NCI-H2081 (cell line): Measurements from ENCODE around the gene TMEM164.

ENCODE experiments used
- DNase-seq, 2 experiments: peaks; one replicate each; lab custom pipeline; 2025; lab: John Stamatoyannopoulos, UW

TMEM164 gene

DNA sequence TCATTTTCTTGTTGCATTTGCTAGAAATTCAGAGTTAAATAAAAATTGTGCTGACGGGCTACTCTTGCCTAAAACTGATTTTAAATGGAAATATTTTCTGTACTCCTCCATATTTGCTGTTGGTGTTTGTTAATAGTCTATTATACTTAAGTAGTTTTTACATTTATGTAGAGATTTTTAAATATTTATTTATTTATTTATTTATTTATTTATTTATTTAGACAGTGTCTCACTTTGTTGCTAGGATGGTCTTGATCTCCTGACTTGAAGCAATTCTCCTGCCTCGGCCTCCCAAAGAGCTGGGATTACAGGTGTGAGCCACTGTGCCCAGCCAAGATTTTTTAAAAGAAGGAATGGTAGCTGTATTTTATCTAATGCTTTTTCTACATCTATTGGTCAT, 68.1 kb downstream of the TMEM164 start:
- DNase-seq = no peak

DNA sequence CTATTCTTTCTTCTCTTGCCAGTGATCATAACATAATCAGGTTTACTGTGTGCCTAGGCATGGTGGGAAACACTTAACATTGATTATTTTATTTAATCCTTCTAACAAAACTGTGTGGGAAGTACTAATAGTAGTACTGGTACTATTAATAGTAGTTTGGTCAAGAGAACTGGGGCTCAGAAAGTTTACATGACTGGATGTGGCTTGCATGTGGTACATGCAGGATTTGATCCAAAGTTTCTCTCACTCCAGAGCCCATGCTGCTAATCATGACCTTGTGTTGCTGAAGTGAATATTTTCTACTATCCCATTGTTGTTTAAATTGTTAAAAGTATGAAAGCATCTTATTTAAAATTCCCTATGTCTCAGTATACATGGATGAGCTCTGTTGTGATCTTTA, 78.4 kb downstream of the TMEM164 start:
- no peak for DNase-seq

DNA sequence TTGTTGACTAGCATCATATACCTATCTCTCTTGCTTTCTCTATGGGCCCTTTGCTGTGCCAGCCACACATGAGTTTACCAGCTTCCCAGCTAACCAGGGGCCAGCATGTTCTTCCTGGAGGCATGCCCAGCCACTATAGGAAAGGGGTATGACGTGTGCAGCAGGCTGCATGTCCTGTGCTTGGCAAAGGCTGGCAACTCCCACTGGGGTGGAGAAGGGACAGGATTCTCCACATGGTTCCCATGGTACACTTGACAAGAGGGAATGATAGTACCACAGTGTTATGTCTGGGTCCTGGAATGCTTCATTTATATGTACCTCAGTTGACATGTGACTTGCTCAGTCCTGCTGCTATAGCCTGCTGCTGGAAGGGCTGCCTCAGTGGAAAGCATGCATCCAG, 78.8 kb downstream of the TMEM164 start:
- no peak for DNase-seq

- DNase-seq = peak in 1 of 2 experiments; percentile 13
These were observed 79.2 kb downstream of the TMEM164 start for GRCh38 chrX:110082161-110082560.

GRCh38 chrX:110086162-110086915, 83.4 kb downstream of the TMEM164 start:
- DNase-seq = peak in 1 of 2 experiments; percentile 50

GRCh38 chrX:110086916-110087484, 84.1 kb downstream of the TMEM164 start:
- no peak for DNase-seq

DNA sequence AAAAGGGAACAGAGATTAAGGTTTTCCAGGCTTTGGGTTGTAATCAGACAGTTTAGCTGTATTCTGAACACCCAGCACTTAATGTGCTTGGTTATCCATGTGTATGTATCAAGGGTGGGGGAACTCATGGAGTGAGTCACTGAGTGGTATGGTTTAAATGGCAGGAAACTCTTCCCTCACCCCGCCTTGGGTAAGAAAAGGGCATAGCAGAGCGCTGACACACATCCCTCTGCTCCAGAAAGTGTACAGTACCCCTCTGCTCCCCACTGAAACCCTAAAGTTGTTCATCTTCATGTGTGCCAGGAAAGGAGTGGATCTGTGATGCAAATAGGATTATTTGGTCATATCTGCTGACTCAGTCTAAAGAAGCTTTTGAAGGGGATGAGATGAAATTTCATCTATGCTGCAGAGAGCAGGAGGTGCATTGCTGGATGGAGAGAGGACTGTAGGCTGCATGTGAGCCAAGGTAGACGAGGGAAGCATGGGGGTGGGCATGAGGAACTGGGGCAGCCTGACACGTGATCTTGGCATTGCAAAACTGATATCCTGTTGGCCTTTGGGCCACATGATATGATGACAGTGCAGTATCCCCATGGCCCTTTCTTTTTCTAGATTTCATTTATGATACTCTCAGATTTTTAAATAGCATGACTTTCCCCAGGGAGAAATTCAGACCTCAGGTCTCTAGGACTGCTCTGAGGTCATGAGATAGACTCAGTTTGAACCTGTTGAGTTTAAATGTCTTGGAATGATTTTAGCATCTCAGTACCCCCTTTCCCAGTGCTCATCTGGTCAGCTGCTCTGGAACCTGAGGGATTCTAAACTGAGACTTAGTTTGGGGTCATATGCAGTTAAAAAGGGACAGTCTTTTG, 84.8 kb downstream of the TMEM164 start:
- no peak for DNase-seq

- no peak for DNase-seq
These were observed 86.9 kb downstream of the TMEM164 start for GRCh38 chrX:110089656-110090403.

DNA sequence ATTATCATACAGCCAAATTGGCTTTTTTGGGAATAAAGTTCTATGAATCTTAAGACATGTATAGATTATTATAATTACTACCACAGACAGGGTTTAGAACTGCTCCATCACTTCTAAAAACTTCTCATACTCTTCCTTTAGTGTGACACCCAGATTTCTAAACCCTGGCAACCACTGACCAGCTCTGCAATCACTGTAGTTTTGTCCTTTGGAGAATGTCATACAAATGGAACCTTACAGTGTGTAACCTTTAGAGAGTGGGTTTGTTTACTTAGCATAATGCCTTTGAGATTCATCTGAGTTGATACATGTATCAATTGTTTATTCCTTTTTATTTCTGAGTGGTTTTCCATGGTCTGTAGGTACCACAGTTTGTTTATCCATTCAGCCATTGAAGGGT, 95.0 kb downstream of the TMEM164 start:
- peak; percentile 8 to 29 for DNase-seq

DNA sequence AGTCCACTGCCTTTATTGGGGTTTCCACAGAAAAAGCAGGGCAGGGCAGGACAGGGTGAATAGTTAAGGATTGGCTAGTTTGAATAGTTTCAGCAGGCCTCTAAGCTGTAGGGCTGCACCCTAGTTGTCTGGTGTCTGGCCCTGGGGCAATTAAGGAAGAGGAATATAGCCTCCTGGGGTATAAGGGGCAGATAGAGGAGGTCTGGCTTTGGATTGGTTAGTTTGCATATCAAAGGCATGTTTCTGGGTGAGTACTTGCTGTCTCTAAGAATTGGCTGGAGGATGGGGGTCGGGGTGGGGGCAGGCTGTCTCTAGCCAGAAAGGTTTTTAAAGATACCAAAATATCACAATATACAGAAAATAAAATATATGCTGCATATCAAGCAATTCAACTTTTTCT, 100.4 kb downstream of the TMEM164 start:
- DNase-seq = no peak

DNA sequence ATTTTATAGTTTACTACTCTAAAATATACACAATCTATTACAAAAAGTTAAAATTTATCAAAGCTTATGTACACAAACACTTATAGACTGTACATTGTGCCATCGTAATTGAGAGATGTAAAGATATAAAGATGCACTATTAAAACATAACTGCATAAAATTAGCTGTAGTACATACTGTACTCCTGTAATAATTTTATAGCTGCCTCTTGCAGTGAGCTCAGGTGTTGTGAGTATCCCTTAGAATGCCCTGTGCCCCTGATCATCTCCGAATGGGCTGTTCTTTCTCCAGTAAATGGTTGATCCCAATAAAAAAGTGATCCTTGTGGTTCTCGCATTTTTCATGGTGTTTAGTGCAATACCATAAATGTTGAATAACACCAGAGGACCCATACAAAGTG, 101.2 kb downstream of the TMEM164 start:
- DNase-seq = no peak

- DNase-seq = peak; percentile 39 to 61
These were observed 105.5 kb downstream of the TMEM164 start for GRCh38 chrX:110108381-110108821.

- DNase-seq = no peak
These were observed 111.4 kb downstream of the TMEM164 start for GRCh38 chrX:110114260-110114776.

- no peak for DNase-seq
These were observed 113.4 kb downstream of the TMEM164 start for GRCh38 chrX:110116066-110116980.

DNA sequence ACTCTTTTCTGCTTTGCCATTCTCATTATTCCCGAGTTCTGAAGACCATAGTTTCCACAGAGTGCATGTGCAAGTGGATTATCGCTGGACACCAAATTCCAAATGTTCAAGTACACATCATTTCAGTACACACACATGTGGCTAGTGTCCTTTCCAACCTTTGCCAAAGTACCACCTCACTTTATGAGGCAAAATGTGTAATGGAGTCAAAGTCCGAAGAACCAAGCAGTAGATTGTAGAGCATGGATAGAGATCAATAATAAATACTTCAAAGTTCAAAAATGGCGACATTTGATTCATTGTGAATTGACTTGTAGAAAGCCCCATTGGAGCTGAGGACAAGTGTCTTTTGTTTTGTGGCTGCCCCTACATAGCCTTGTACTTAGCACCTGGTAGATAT, 115.6 kb downstream of the TMEM164 start:
- DNase-seq = no peak

- DNase-seq = no peak
These were observed 116.6 kb downstream of the TMEM164 start for GRCh38 chrX:110119480-110119879.

DNA sequence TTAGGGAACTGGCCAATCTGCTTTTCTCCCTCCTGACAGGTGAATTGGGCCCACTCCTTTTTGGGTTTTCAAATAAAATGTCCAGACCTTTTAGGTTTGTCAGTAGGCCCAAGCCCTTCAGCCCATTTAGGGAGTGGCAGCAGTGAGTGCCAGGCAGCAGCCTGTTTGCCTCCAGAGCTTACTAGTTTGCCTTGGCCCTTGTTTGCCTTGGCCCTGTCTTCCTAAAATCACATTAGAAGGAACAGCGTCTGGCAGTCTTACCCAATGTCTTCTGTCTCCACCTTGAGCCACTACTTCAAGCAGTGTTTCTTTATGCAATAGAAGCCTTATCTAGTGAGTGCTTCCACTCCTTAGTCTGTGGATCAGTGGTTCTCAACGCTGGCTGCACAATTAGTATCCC, 117.1 kb downstream of the TMEM164 start:
- DNase-seq = no peak

DNA sequence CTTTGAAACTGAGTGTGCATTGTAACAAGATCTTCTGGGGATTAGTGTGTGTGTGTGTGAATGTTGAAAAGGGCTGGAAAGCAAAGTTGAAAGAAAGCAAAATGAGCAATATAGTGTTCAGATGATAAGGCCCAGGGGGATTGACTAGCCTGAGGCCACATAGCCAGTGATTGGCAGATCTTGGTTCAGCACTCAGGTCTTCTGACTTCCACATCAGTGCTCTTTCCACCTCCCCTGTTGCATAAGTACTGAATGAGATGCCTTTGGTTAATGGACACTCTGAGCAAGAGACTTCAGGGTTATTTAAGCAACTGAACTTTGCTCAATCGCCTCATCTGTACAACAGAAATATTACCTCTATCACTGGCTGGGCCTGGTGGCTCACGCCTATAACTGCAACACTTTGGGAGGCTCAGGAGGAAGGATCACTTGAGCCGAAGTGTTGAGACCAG, 120.4 kb downstream of the TMEM164 start:
- DNase-seq = no peak

DNA sequence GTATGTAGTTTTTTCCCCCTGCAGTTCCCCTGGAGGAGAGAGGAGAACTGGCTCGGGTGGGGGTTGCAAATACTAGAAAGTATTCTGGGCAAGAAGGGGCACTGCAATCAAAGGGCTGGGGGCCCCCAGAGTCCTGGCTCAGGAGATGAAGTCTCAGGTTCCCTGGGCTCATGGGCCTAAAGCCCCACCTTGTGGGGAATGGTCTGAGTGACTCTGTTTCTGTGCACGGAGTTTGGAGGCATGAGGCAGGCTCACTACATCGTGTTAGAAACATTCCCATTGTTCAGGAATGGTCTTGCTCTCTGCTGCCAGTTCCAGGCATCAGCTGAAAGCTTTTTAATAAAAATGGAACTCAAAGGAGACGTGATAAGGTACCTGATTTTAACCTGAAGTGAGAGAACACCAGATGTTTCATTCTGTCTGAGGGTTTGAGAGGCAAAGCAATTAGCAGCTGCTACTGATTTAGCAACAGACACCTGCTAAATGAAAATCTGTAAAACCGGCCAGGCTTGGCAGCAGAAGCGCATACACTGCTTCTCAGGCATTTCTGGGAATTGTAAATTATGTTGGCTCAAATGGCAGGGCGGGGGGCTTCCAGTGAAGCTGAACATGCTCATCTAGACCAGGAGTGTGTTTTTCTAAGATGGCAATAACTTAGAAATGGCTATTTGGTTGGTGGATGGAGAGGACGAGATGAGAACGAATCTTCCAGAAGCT, 122.7 kb downstream of the TMEM164 start:
- DNase-seq = peak in 1 of 2 experiments; percentile 60

- DNase-seq = no peak
These were observed 128.1 kb downstream of the TMEM164 start for GRCh38 chrX:110131031-110131430.
